Fibroblast of lung (primary cell): ENCODE data around the gene GPR4. TPM values are rescaled to one million over a fixed set of nuclear protein-coding genes. Genes with fewer than 3 reads are reported as not detected.

Experiments
- DNase-seq, 2 donors: peaks; one replicate each; pipeline versions ENCODE4 v3.0.0 to v3.0.0-alpha.2; 2010; ENCODE audit warnings: low read depth in 2 of 2
- H2AFZ ChIP-seq: 2 replicates; pipeline ENCODE4 v1.5.1; 2012; ENCODE audit warnings: low read length, control low read depth, inconsistent platforms
- H3K27ac ChIP-seq: 2 replicates; pipeline ENCODE4 v1.5.1; 2011; ENCODE audit warnings: low read length, control low read depth; ENCODE audit not compliant: insufficient read depth
- H3K27me3 ChIP-seq: 2 replicates; pipeline ENCODE4 v1.5.1; 2011; ENCODE audit warnings: mild to moderate bottlenecking, low read length; ENCODE audit not compliant: control insufficient read depth, insufficient read depth
- H3K36me3 ChIP-seq: 2 replicates; pipeline ENCODE4 v1.5.1; 2011; ENCODE audit warnings: low read length; ENCODE audit not compliant: control insufficient read depth, insufficient read depth
- H3K4me1 ChIP-seq: 2 replicates; pipeline ENCODE4 v1.5.1; 2011; ENCODE audit warnings: low read length; ENCODE audit not compliant: control insufficient read depth, insufficient read depth; ENCODE audit errors: extremely low read depth
- H3K4me2 ChIP-seq: 2 replicates; pipeline ENCODE4 v1.5.1; 2011; ENCODE audit warnings: low read length, control low read depth; ENCODE audit not compliant: insufficient read depth; ENCODE audit errors: extremely low read depth
- H3K4me3 ChIP-seq, 4 experiments: fragments of 200-600 bp in 1 of 4; sonication (generic) in 1 of 4; replicated peaks in 1 of 4; 2 replicates each; pipeline ENCODE4 v1.5.1; 2011 to 2016; ENCODE audit warnings: low read length in 4 of 4, low read depth in 3 of 4, mild to moderate bottlenecking in 3 of 4, control low read depth in 2 of 4, inconsistent platforms in 1 of 4, mixed read lengths in 1 of 4; ENCODE audit not compliant: insufficient read depth in 1 of 4; ENCODE audit errors: control extremely low read depth in 1 of 4
- H3K79me2 ChIP-seq: 2 replicates; pipeline ENCODE4 v1.5.1; 2012; ENCODE audit warnings: mild to moderate bottlenecking, low read length, inconsistent platforms; ENCODE audit not compliant: control insufficient read depth, insufficient read depth
- H3K9ac ChIP-seq: 2 replicates; pipeline ENCODE4 v1.5.1; 2011; ENCODE audit warnings: mild to moderate bottlenecking, low read length, control low read depth; ENCODE audit not compliant: insufficient read depth
- H3K9me3 ChIP-seq: 2 replicates; pipeline ENCODE4 v1.5.1; 2012; ENCODE audit warnings: low read depth, low read length; ENCODE audit not compliant: control insufficient read depth, insufficient read depth
- H4K20me1 ChIP-seq: 2 replicates; pipeline ENCODE4 v1.5.1; 2011; ENCODE audit warnings: low read length; ENCODE audit not compliant: control insufficient read depth, insufficient read depth; ENCODE audit errors: extremely low read depth
- CTCF ChIP-seq, 2 donors: IDR thresholded peaks in 1 of 2; conservative IDR thresholded peaks in 1 of 2; 1 replicate in 1 of 2; 2 replicates in 1 of 2; pipeline ENCODE4 v1.5.1; 2011 to 2012; ENCODE audit warnings: low read length in 2 of 2, control low read depth in 1 of 2, inconsistent platforms in 1 of 2, low read depth in 1 of 2, mild to moderate bottlenecking in 1 of 2
- EZH2 ChIP-seq: IDR thresholded peaks from 2 replicates; pipeline ENCODE4 v1.5.1; 2012; ENCODE audit warnings: low read length, control low read depth, mild to moderate bottlenecking; ENCODE audit errors: missing control alignments
- polyA plus RNA-seq, 2 donors: library from polyadenylated mRNA; depleted of rRNA in 1 of 2; stranded (reverse) in 1 of 2; unstranded in 1 of 2; fragments of >200 nt; gene quantifications; 2 replicates each; pipeline ENCODE4 v1.2.1, GENCODE V29; 2011 to 2012; ENCODE audit warnings: missing spikeins in 1 of 2
- total RNA-seq: library from RNA; depleted of rRNA; stranded (reverse); fragments of >200 nt; gene quantifications from 2 replicates; pipeline ENCODE4 v1.2.1, GENCODE V29; 2014

Gene GPR4
- total and polyA plus RNA-seq, 2 donors (not counting 1 experiment from before 2014, with no cell fraction given), result 0.58 TPM; not detected in 1

GRCh38 chr19:45623984-45624383 lies 22.0 kb upstream of the GPR4 start:
- H3K4me2 ChIP-seq, result no peak overlapping the region
- H3K4me3 ChIP-seq, result no peak overlapping the region
- no peak for DNase-seq
- H2AFZ ChIP-seq, result no peak overlapping the region
- no peaks in the 10 kb centered on the region for H3K9me3 ChIP-seq
- H3K27me3 ChIP-seq, result no peaks in the 10 kb centered on the region
- H3K79me2 ChIP-seq, result no peaks in the 10 kb centered on the region
- no peaks in the 10 kb centered on the region for H4K20me1 ChIP-seq
- no peak overlapping the region for H3K9ac ChIP-seq
- TF ChIP-seq EZH2, result no peak
- TF ChIP-seq CTCF (conservative IDR thresholded peaks at IDR 0.05 in 1 of 2, IDR thresholded peaks at IDR 0.05 in 1 of 2; ENCODE audit: low read depth in 1 of 2, low read length in 2 of 2), result no peak
- no peak overlapping the region for H3K27ac ChIP-seq
- peaks cover 13% of the 10 kb centered on the region for H3K36me3 ChIP-seq
- H3K4me1 ChIP-seq, result no peaks in the 10 kb centered on the region

DNA sequence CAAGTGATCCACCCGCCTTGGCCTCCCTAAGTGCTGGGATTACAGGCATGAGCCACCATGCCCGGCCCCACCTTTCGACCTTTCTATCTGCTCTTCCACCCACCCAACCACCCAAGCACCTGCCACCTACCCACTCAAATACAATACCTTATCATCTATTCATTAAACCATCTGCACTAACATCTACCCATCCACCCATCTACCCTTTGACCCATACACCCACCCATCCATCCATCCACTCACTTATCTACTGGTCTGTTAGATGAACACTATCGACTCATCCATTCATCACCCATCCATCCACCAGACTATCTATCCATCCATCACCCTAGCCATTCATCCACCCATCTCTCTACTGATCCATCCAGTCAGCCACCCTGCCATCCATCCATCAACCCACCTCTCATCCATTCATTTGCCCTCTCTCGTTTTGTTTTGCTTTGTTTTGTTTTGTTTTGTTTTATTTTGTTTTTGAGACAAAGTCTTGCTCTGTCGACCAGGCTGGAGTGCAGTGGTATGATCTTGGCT lies 20.0 kb upstream of the GPR4 start:
- no peak overlapping the region for H3K4me3 ChIP-seq
- no peaks in the 10 kb centered on the region for H3K79me2 ChIP-seq
- TF ChIP-seq CTCF (conservative IDR thresholded peaks at IDR 0.05 in 1 of 2, IDR thresholded peaks at IDR 0.05 in 1 of 2; ENCODE audit: low read depth in 1 of 2, low read length in 2 of 2) (no peak), EZH2 (no peak)
- H3K4me2 ChIP-seq, result no peak overlapping the region
- H4K20me1 ChIP-seq, result no peaks in the 10 kb centered on the region
- H3K9me3 ChIP-seq, result no peaks in the 10 kb centered on the region
- H3K4me1 ChIP-seq, result no peaks in the 10 kb centered on the region
- no peaks in the 10 kb centered on the region for H3K27me3 ChIP-seq
- no peak overlapping the region for H3K9ac ChIP-seq
- H2AFZ ChIP-seq, result no peak overlapping the region
- H3K36me3 ChIP-seq, result peaks cover 15% of the 10 kb centered on the region
- no peak for DNase-seq
- H3K27ac ChIP-seq, result no peak overlapping the region

DNA sequence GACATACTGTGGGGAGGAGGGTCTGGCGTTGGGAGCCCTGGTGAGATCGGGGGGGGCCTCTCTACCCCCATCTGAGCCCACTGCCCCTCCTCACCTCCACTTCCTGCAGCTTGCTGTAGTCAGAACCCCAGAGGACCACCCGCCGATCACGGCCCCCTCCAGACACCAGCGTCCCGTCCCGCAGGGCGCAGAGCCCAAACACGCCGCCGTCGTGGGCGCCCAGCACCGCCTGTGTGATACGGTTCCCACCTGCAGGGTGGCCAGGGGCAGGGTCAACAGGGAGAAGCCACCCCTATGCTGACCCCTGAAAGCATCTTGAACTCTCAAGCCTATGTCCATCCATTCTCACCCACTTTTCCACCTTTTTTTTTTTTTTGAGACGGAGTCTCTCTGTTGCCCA lies 19.4 kb upstream of the GPR4 start:
- Histone ChIP-seq H3K27ac (no peak overlapping the region), H3K4me3 (no peak overlapping the region), H3K79me2 (no peaks in the 10 kb centered on the region), H3K27me3 (no peaks in the 10 kb centered on the region), H3K4me2 (no peak overlapping the region), H3K9ac (no peak overlapping the region), H3K4me1 (no peaks in the 10 kb centered on the region), H4K20me1 (no peaks in the 10 kb centered on the region), H3K9me3 (no peaks in the 10 kb centered on the region), H2AFZ (no peak overlapping the region), H3K36me3 (peaks cover 19% of the 10 kb centered on the region)
- no peak for DNase-seq
- TF ChIP-seq EZH2 (no peak), CTCF (conservative IDR thresholded peaks at IDR 0.05 in 1 of 2, IDR thresholded peaks at IDR 0.05 in 1 of 2; ENCODE audit: low read depth in 1 of 2, low read length in 2 of 2) (no peak)
